Measurements from ENCODE around the gene KCNQ1OT1.
A peak's percentile ranks its signal among the peaks of the same experiment; 100 is the strongest.
"Not testable (repeated sequence)": the region's sequence is repeated elsewhere in the genome, so short reads cannot be mapped to it uniquely, and the experiment has no call there.

Gene KCNQ1OT1

DNA sequence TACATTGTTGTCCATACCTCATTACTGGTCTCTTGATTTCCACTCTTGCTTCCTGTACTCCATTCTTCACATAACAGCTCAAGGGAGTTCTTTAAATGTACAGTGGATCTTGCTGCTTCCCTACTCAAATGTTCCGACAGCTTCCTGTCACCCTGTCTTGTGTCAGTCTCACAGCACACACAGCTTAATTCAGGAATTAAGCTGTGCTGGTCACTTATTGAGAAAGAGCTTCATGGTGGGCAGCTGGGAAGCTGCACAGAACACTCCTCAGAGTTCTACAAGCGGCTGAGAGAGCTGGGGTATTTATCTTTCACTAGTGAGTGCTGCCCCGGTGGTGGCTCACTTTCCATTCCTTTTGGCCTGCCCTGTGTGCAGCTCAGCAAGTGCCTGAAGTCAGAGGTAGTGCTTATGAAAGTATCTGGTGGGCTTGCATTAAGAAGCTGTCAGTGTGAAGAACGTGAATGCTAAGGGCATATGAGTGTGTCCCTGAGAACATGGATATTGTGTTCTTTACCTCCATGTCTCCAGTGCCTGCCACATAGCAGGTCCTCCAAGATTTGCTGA lies 48.7 kb downstream of the KCNQ1OT1 start:
- no peak for DNase-seq

DNA sequence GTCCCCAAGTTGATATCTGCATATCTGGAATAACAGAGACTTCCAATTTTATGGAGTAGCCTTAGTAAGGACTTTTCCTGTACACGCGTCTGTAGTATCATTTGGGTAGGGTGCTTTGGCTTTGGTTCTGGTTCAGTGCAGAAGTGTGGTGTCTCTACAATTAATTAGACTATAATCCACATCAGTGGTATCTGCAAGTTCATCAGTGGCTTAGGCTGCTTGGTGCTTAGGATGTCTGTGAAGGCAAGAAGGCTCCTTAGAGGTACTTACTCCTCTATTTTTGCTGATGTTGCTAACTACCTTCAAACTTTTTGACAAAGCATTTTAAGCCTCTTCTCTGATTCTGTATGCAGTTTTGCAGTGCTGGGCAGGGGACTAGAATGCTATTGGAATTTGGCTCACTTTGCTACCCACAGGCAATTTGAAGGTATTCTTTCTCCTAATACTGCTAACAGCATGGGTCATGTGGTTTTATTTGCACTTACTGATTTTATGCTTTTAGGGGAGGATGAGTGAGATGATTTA lies 49.4 kb downstream of the KCNQ1OT1 start:
- no peak for DNase-seq

DNA sequence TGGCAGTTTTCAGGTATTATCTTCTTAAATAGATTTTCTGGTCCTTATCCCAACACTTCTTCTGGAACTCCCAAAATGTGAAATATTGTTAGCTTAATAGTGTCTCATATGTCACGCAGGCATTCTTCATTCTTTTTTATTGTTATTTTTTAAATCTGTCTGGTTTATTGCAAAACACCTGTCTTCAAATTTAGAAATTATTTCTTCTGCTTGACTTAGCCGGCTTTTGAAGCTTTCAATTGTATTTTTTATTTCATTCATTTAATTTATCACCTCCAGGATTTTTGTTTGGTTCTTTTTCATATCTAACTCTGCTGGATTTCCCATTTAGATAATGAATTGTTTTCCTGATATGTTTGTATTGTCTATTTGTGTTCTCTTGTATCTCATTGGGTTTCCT lies 49.9 kb downstream of the KCNQ1OT1 start:
- DNase-seq = no peak

DNA sequence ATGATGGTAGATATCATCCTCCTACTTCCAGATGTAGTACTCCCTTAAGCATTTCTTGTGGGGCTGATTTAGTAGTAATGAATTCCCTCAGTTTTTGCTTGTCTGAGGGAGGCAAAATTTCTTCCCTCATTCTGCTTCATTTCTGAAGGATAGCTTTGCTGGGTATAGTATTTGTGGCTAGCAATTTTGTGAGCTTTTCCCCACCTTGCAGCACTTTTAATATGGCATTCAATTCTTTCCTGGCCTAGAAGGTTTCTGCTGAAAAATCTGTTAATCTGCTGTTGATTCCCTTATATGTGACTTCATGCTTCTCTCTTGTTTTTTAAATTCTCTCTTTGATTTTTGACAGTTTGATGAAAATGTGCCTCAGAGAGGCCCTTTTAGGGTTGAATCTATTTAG lies 50.4 kb downstream of the KCNQ1OT1 start:
- DNase-seq = no peak

DNA sequence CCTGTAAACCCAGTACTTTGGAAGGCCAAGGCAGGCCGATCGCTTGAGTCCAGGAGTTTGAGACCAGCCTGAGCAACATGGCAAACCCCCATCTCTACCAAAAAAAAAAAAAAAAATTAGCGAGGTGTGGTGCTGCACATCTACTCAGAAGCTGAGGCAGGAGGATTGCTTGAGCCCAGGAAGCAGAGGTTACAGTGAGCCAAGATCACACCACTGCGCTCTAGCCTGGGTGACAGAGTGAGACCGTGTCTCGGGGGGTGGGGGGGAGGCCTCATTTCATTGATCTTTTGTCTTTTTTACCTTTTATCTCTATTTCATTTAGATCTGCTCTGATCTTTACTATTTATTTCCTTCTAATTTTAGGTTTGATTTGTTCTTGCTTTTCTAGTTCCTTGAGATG lies 51.8 kb downstream of the KCNQ1OT1 start:
- DNase-seq = no peak

DNA sequence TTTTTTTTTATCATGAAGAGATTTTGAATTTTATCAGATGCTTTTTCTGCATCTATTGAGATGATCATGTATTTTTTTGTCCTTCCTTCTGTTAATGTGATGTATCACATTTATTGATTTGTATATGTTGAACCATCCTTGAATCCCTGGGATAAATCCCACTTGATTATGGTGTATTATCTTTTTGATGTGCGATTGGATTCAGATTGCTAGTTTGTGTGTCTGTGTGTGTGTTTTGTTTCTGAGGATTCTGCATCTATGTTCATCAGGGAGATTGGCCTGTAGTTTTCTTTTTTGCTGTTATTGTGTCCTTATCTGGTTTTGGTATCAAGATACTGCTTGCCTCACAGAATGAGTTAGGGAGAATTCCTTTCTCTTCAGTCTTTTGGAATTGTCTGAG lies 52.6 kb downstream of the KCNQ1OT1 start:
- DNase-seq = no peak

DNA sequence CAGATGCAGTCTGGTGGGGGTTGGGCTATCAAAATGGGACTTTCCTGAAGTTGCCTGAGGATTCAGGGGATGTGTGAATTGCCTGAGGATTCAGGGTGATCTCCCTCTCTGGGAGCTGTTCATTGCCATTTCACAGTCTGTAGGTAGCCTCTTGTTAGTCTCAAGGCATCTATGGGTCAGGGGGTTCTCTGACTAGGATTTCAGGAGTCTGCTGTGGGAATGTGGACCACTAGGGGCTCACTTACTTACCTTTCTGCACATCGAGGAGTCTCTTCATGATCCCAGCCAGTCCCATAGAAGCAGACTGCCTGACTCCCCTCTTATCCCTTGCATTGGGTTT lies 54.0 kb downstream of the KCNQ1OT1 start:
- DNase-seq = no peak

DNA sequence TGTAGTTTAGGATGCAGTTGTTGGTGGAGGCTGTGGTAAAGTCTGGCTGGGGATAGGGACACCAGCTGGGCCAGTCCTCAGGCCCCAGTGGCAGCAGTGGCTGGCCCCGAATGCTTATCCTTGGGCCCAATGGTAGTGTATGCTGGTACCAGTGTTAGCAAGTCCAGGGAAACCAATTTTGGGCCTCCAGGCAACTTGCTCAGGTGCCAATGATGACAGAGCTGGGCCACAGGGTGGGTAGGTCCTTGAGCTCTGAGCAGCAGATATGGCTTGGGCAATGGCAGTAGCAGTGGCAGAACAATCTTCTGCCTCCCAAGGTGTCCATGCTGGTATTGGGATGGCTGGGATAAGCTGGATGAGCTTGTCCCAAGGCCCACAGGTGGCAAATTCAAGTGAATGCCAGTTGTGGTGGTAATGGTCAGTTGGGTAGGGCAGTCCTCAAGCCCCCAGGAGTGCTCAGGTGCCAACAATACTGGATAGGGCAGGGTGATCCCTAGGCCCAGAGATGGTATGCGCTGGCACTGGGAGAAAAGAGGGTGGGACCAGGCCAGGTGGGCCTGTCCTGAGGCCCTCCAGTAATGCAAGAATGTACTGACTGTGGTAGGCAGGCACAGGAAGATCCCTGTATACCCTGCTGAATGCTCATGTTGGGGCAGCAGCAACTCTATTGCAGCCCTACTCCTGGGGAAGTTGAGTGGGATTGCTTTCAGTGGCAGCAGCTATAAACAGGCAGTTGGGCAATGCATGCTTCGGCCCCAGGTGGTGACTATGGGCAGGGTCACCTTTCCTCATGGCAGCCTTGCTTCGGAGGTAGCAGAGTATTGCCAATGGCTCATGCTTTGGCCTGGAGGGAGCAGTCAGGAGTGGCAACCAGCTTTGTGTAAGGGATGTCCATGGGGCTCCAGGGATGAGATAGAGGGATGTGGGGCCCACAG lies 54.7 kb downstream of the KCNQ1OT1 start:
- no peak for DNase-seq

DNA sequence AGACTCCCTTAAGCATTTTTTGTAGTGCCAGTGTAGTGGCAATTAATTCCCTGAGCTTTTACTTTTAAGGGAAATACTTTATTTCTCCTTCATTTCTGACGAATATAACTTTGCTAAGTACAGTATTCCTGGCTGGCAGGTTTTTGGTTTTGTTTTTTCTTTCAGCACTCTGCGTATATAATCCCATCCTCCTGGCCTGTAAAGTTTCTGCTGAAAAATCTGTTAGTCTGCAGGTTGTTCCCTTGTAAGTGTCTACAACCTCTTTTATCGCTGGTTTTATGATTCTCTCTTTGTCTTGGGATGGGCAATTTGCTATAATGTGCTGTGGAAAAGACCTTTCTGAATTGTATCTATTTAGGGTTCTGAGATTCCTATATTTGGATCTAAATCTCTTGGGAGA lies 56.0 kb downstream of the KCNQ1OT1 start:
- no peak for DNase-seq

DNA sequence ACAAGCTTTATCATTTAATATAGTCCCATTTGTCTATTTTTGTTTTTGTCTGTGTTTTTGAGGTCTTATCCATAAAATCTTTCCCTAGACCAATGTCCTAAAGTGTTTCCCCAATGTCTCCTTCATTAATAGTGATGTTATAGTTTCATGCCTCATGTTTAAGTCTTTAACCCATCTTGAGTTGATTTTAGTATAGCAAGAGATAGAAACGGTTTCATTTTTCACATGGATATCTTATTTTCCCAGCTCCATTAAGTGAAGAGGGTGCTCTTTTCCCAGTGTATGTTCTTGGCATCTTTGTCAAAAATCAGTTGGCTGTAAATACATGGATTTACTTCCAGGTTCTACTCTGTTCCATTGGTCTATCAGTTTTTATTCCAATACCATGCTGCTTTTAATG lies 58.2 kb downstream of the KCNQ1OT1 start:
- no peak for DNase-seq

DNA sequence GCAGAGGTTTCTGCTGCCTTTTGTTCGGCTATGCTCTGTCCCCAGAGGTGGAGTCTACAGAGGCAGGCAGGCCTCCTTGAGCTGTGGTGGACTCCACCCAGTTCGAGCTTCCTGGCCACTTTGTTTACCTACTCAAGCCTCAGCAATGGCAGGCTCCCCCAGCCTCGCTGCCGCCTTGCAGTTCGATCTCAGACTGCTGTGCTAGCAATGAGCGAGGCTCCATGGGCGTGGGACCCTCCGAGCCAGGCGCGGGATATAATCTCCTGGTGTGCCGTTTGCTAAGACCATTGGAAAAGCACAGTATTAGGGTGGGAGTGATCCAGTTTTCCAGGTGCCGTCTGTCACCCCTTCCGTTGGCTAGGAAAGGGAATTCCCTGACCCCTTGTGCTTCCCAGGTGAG lies 60.0 kb downstream of the KCNQ1OT1 start:
- not testable (repeated sequence) for DNase-seq

DNA sequence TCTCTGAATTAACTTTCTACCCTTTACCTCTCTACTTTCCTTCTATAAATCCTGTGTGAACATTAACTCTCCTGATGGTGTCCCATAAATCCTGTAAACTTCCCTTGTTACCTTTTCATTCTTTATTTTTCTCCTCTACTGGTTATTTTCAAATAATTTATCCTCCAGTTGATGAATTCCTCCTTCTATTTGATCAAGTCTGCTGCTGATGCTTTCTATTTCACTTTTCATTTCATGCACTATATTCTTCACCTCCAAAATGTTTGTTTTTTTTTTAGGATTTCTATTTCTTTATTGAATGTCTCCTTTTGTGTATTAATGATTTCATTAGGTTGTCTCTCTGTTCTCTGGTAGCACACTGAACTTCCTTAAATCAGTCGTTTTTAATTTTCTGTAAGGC lies 68.6 kb downstream of the KCNQ1OT1 start:
- DNase-seq = no peak

DNA sequence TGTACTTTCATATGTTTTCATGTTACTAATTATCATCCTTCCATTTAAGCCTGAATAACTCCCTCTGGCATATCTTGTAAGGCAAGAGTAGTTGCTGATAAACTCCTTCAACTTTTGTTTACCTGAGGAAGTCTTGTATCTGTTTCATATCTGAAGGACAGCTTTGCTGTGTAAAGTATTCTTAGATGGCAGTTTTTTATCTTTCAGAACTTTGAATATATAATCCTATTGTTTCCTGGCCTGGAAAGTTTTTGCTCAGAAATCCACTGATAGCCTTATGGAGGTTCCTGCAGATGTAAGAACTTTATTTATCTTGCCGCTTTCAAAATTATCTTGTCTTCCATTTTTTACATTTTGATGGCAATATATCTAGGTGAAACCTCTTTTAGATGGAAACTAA lies 69.1 kb downstream of the KCNQ1OT1 start:
- no peak for DNase-seq

DNA sequence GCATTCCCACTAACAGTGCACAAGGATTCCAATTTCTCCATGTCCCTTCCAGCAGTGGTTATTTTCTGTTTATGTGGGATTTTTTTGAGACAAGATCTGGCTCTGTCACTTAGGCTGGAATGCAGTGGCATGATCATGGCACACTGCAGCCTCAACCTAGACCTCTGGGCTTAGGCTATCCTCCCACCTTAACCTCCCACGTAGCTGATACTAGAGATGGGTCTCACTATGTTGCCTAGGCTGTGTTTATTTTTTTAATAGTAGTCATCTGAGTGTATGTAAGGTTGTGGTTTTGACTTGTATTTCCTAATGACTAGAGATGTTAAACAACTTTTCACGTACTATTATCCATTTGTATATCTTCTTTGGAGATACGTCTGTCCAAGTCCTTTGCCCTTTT lies 74.6 kb downstream of the KCNQ1OT1 start:
- DNase-seq = no peak

DNA sequence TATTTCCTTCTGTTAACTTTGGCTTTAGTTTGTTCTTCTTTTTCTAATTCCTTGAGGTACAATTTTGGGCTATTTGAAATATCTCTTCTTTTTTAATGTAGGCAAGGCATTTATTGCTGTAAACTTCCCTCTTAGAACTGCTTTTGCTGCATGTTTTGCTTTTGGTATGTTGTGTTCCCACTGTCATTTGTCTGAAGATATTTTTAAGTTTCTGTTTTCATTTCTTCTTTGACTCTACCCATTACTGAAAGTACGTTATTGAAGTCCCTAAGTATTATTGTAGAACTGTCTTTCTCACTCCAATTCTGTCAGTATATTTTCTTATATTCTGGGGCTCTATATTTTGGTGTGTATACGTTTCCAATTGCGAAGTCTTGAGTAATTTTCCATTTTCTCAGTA lies 77.9 kb downstream of the KCNQ1OT1 start:
- DNase-seq = no peak

DNA sequence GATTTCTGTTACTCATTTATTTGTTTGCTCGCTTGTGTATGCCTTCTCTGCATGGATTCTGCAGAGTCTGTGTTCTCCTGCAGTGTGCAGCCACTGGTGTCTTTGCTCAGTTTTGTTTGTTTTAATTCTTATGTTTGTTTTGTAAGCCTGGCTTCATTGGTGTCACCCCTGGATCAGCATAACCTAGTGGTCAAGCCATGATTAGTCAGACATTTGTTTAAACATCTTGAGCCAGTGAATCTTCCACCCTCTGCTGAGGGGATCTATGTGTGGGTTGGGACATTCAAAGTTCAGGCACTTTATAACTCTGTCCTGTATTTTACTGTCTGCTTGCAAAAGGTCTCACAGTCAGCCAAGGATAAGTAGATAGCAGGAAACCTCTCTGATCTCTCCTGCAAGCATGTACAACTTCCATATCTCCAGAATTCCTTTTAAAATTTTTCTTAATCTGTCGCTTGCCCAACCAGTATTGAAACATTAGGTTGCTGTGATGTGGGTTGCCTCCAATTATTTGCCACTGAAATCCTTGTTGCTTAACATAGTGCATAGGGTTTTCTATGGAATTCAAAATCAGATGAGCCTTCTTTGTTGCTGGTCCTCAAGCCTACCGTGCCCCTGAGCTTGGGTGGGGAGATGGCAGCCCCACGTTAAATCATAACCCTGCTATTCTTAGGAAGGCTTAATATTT lies 86.8 kb downstream of the KCNQ1OT1 start:
- no peak for DNase-seq

DNA sequence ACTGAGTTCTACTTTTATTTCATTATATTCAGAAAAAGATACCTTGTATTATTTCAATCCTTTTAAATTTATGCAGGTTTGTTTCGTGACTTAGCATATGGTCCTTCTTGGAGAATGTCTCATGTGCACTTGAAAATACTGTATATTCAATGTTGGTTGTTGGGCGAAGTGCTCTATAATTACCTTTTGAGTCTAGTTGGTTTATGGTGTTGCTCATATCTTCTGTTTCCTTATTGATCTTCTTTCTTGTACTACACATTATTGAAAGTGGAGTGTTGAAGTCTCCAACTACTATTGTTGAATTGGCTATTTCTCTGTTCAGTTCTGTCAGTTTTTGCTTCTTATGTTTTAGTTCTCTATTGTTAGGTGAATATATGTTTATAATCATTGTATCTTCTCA lies 90.4 kb downstream of the KCNQ1OT1 start:
- DNase-seq = peak in 1 of 2 experiments; percentile 1

DNA sequence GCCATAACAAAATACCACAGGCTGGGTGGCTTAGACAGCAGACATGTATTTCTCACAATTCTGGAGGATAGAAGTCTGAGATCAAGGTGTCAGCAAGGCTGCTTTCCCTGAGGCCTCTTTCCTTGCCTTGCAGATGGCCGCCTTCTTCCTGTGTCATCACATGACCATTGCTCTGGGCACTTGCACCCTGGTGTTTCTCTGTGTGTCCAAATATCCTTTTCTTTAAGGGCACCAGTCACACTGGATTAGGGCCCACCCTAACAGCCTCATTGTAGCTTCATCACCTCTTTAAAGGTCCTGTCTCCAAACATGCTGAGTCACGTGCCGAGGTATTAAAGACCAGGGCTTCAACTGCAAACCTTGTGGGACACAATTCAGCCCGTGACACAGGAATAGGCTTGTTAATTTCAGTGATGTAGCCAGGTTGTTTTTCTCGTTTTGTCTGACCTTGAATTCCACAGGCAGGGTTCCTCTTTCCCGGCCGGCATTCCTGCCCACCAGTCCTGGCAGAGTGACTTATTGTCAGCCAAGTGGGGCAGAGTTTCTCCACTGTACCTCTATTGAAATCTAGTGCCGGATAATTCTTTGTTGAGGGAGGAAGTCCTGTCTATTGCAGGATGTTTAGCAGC lies 100.1 kb downstream of the KCNQ1OT1 start:
- DNase-seq = no peak

DNA sequence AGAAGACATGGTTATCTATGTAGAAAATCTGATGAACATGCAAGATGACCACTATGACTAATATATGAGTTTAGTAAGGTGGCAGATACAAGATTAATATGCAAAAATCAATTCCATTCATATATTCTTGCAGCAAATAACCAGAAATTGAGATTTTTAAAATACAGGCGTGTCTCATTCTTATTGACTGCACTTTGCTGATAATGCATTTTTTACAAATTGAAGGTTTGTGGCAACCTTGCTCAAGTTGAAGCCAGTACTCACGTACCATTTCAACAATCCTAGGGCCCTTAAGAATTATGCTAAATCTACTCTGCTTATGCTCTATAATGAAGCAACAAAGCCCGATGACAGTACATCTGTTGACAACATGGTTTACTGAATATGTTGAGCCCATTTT lies 104.6 kb downstream of the KCNQ1OT1 start:
- no peak for DNase-seq

DNA sequence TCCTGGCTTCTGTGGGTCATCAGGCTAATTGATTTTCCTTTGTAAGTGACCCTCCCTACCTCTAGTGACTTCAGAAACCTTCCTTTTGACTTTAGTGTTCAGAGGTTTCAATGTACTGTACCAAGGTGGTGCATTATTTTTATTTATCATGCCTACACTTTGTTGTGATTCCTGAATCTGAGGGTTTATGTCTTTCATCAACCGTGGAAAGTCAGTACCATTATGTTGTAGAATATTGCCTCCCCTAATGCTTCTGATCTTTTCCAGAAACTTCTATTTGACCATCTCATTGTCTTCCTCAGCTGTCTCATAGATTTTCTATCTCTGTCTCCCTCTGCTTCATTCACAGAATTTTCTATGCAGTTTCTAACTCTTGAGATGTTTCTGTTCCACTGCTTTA lies 105.5 kb downstream of the KCNQ1OT1 start:
- no peak for DNase-seq

DNA sequence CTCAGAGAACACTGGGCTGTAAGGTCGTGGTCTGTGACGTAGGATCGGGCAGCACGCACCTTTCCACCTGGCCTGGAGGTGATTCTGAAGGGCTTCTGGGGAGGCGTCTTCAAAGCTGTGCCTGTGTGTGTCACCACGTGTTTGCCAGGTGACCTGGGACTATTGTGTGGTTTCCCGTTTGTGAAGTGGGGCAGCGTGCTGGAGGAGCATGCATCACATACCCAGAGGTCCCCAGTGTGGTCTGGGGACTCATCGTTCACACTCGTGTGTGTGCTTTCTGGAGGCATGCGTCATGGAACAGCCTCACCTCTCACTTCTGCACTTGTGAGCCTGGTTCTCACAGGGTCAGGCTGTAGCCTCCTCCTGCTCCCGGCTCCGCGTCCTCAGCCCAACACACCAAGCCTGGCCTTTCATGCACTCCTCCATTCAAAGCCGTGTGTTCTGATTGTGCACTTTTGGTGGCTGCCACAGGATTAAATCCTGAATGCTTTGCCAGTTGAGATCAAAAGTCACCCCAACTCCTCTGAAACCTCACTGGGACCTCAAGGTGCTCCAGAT lies 106.3 kb downstream of the KCNQ1OT1 start:
- DNase-seq = no peak

DNA sequence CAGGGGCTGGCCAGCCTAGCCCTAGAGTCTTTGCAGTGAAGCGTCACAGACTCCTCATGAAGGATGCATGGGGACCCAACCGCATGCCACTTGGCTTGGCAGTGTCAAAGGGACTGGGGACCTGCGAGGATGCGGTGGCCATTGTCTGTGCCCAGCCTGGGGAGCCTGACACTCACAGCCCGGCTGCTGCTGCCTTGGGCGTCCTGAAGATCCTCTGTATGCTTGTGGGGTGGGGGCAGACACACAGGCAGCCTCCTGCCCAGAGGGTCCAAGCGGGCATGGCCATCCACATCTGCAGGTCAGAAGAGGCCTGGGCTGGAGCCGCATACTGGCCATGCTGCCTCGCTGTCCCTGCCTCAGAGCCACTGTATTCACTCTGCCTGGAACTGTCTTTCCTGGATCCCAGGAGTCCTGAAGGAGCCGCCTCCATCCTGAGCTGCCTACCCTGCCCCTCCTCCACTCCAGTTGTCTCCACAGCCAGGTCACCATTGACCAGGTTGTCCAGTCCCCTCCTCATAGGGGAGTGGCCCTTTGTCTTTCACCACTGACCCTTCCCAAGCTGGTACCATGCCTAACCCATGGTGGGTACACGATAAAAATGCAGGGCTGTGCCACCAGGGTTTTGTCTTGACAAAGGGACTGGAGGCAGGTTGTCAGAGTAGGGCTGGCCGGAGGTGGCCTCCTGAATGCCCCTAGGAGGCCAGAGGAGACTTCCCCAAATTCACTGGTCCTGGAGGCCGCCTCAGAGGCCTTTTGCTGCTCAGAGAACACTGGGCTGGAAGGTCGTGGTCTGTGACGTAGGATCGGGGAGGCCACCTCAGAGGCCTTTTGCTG lies 107.0 kb downstream of the KCNQ1OT1 start:
- no peak for DNase-seq

Measured in NCI-H524 (cell line).